Psoas muscle (tissue), 8 donors: ENCODE measurements around the gene ANKMY1. TPM values are rescaled to one million over a fixed set of nuclear protein-coding genes. Genes with fewer than 3 reads are reported as not detected.

Source experiments
- ATAC-seq, 4 donors: fragments of 200-7000 bp; cut with Tn5 transposase; one replicate each; pipeline ENCODE4 v1.9.1; 2020; ENCODE audit warnings: moderate library complexity in 3 of 4, mild to moderate bottlenecking in 2 of 4
- DNase-seq, 2 donors: peaks; one replicate each; pipeline ENCODE4 v3.0.0-alpha.2; 2020
- H3K27ac ChIP-seq: fragments of 200-600 bp; one replicate; pipeline ENCODE4 v1.8.0; 2022
- H3K27me3 ChIP-seq, 3 donors: fragments of 200-600 bp in 1 of 3; one replicate each; pipeline versions ENCODE4 v1.6.1 to v1.8.0; 2013 to 2022; ENCODE audit warnings: low read length in 2 of 3, mild to moderate bottlenecking in 2 of 3, moderate library complexity in 1 of 3; ENCODE audit not compliant: insufficient read depth in 3 of 3
- H3K36me3 ChIP-seq, 2 donors: fragments of 200-600 bp in 1 of 2; one replicate each; pipeline versions ENCODE4 v1.6.1 to v1.8.0; 2013 to 2022; ENCODE audit warnings: low read depth in 1 of 2, mild to moderate bottlenecking in 1 of 2, moderate library complexity in 1 of 2; ENCODE audit not compliant: insufficient read depth in 1 of 2
- H3K4me1 ChIP-seq: fragments of 200-600 bp; one replicate; pipeline ENCODE4 v1.8.0; 2022
- H3K4me3 ChIP-seq: fragments of 200-600 bp; one replicate; pipeline ENCODE4 v1.8.0; 2022; ENCODE audit warnings: mild to moderate bottlenecking
- H3K9me3 ChIP-seq: fragments of 200-600 bp; one replicate; pipeline ENCODE4 v1.8.0; 2022
- WGBS, 3 donors: extraction: QIAGEN DNeasy Blood & Tissue Kit; methylation state at CpG; one replicate each; pipeline versions ENCODE4 v1.1.6 to v1.1.7; 2013; 5-methylcytosine and 5-hydroxymethylcytosine counted together
- intact Hi-C, 2 donors: fragments of 100-400 bp; cut with DNase I; formaldehyde crosslinking; loops; one replicate each; pipeline versions ENCODE4 v1.11.0 to v1.14.2; 2022
- polyA plus RNA-seq, 3 donors: library from polyadenylated mRNA; stranded (reverse); fragments of 200-250 nt; gene quantifications; one replicate each; pipeline ENCODE4 v1.2.3, GENCODE V29; 2013
- total RNA-seq, 4 donors: library from RNA; stranded (reverse); fragmentation: NEBNext Ultra II Directional in 2 of 4; extraction: Animal tissue kit (Norgen Biotek cat#: 25700) in 2 of 4; gene quantifications; one replicate each; pipeline versions ENCODE4 v1.2.1 to v1.2.4, GENCODE V29; 2021 to 2023
- TF ChIP-seq, protein P1 (sequence below): fragments of 200-600 bp; IDR thresholded peaks from one replicate; pipeline ENCODE4 v1.8.0; 2022; ENCODE audit warnings: antibody characterized with exemption
- donor health status: healthy with polysubstance abuse.
- donor health status: DM: no; HTN: no; CAD: no; lungs with moderate emphysema.
- donor health status: Bipolar disorder and iron deficiency.
- donor health status: healthy.
- donor health status: DM: yes; HTN: yes; CAD: no.
- donor health status: DM: no; HTN: no; CAD: no.
- donor health status: DM: no; HTN: no; CAD: no.
- donor health status: DM: yes; HTN: yes; CAD: no.

Gene ANKMY1
- total and polyA plus RNA-seq, 7 donors, result 1.4 to 5.8 (median 3.0) TPM

DNA sequence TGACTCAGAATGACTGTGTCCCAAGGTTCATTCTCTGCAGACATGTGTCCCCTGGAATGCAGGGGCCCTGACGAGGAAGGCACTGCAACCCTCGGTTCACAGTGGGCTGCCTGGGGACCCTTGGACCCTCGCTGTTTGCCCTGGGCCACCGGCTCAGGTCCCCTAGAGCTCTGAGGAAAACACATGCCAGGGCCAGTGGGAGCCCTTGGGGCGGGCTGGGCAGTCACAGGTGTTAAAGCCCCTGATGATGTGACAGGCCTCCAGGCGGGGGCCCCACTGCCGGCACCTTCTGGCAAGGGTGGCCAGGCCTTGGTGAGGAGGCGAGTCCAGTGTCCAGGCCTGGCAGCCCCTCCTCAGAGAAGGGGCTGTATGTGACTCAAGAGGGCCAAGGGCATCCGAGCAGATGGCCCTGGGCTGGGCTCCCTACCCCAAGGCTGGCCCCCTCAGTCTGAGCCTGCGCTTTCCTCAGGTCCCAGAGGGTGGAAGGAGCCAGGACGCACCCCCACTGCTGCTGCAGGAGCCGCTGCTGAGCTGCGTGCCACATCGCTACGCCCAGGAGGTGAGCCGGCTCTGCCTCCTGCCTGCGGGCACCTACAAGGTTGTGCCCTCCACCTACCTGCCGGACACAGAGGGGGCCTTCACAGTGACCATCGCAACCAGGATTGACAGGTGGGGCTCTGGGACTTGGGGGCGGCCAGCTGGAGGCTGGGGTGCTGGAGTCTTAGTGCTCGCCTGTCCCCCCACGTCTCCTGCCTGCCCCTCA lies 39.8 kb upstream of the ANKMY1 start:
- Histone ChIP-seq H3K36me3 (peaks cover 0 to 46% of the 10 kb centered on the region in 2 donors), H3K27ac (no peak overlapping the region), H3K9me3 (no peaks in the 10 kb centered on the region), H3K4me1 (peaks cover 10% of the 10 kb centered on the region), H3K4me3 (no peak overlapping the region), H3K27me3 (no peaks in the 10 kb centered on the region)
- intact Hi-C loops, result no loop called here
- TF ChIP-seq, protein P1, sequence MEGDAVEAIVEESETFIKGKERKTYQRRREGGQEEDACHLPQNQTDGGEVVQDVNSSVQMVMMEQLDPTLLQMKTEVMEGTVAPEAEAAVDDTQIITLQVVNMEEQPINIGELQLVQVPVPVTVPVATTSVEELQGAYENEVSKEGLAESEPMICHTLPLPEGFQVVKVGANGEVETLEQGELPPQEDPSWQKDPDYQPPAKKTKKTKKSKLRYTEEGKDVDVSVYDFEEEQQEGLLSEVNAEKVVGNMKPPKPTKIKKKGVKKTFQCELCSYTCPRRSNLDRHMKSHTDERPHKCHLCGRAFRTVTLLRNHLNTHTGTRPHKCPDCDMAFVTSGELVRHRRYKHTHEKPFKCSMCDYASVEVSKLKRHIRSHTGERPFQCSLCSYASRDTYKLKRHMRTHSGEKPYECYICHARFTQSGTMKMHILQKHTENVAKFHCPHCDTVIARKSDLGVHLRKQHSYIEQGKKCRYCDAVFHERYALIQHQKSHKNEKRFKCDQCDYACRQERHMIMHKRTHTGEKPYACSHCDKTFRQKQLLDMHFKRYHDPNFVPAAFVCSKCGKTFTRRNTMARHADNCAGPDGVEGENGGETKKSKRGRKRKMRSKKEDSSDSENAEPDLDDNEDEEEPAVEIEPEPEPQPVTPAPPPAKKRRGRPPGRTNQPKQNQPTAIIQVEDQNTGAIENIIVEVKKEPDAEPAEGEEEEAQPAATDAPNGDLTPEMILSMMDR, result no peak
- 89 to 100% (median 93%) methylated on average over 20 to 22 of the region's 22 CpGs for WGBS, 3 donors
- DNase-seq (peak; percentile 15 to 46), ATAC-seq (no peak)

DNA sequence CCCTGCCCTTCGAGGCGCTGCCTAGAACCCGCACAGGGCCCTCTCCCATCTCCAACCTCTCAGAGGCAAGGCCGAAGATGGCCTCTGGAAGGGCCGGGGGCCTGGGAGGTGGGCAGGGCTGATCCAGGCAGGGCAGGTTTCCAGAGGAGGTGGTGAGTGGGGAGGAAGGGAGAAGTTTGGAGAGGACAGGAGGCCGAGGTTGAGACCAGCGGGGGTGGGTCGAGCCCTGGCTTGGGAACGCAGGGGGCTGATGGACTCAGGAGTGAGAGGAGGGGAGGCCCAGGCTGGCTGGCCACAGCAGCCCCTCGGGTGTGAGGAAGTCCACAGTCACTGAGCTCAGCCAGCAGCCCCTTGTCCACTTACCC lies 39.2 kb upstream of the ANKMY1 start:
- no peak overlapping the region for H3K4me3 ChIP-seq
- H3K9me3 ChIP-seq, result no peaks in the 10 kb centered on the region
- ATAC-seq, result peak in 1 of 4 donors; percentile 1
- no peaks in the 10 kb centered on the region for H3K27me3 ChIP-seq
- peaks cover 0 to 51% of the 10 kb centered on the region in 2 donors for H3K36me3 ChIP-seq
- intact Hi-C loops, result no loop called here
- no peak overlapping the region for H3K27ac ChIP-seq
- WGBS, 3 donors, result 94 to 98% (median 97%) methylated on average over 9 to 10 of the region's 10 CpGs
- TF ChIP-seq, protein P1, result no peak
- H3K4me1 ChIP-seq, result peaks cover 10% of the 10 kb centered on the region
- peak; percentile 7 to 38 for DNase-seq

DNA sequence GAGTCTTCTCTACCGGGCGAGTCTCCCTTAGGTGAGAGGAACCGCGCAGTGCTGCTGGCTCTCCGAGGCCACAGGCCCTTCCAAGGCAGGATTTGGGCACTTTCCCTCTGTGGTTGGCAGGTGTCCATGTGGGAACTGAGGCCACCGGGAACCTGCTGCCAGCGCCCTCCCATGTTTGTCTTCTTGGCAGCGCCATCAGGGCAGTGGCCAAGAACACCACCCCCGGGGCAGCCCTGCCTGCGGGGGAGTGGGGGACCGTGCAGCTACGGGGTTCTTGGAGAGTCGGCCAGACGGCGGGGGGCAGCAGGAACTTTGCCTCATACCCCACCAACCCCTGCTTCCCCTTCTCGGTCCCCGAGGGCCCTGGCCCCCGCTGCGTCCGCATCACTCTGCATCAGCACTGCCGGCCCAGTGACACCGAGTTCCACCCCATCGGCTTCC lies 38.7 kb upstream of the ANKMY1 start:
- intact Hi-C loops, result no loop called here
- no peaks in the 10 kb centered on the region for H3K27me3 ChIP-seq
- peaks cover 10% of the 10 kb centered on the region for H3K4me1 ChIP-seq
- ATAC-seq, result peak in 3 of 4 donors; percentile 41 to 87 (median 65)
- peak; percentile 23 to 83 for DNase-seq
- TF ChIP-seq, protein P1, result no peak
- H3K4me3 ChIP-seq, result no peak overlapping the region
- peaks cover 0 to 57% of the 10 kb centered on the region in 2 donors for H3K36me3 ChIP-seq
- WGBS, 3 donors, result 30 to 57% (median 41%) methylated on average over 22 to 23 of the region's 23 CpGs
- H3K9me3 ChIP-seq, result no peaks in the 10 kb centered on the region
- H3K27ac ChIP-seq, result no peak overlapping the region

DNA sequence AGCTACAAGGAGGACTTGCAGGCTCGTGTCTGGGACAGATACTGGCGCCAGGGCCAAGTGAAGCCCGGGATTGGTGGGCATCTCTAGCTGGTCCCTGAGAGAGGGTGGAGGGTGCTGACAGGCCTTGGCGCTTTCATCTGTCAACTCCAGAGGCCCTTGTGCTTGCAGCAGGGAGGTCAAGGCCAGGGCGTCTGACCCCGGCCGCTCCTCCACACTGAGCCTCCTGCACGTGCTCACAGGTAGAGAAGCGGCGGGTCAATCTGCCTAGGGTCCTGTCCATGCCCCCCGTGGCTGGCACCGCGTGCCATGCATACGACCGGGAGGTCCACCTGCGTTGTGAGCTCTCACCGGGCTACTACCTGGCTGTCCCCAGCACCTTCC lies 38.3 kb upstream of the ANKMY1 start:
- no peak overlapping the region for H3K27ac ChIP-seq
- ATAC-seq, result peak in 1 of 4 donors; percentile 10
- TF ChIP-seq, protein P1, result no peak
- no peaks in the 10 kb centered on the region for H3K9me3 ChIP-seq
- DNase-seq, result no peak
- 78 to 92% (median 84%) methylated on average over 17 of the region's 17 CpGs for WGBS, 3 donors
- peaks cover 0 to 60% of the 10 kb centered on the region in 2 donors for H3K36me3 ChIP-seq
- peaks cover 10% of the 10 kb centered on the region for H3K4me1 ChIP-seq
- no peak overlapping the region for H3K4me3 ChIP-seq
- intact Hi-C loops, result no loop called here
- H3K27me3 ChIP-seq, result no peaks in the 10 kb centered on the region
